NCI-H187 (cell line): ENCODE results near the gene IBA57.

Experiments
- DNase-seq, 2 experiments: peaks; one replicate each; lab custom pipeline; 2025; lab: John Stamatoyannopoulos, UW

The IBA57 gene

DNA sequence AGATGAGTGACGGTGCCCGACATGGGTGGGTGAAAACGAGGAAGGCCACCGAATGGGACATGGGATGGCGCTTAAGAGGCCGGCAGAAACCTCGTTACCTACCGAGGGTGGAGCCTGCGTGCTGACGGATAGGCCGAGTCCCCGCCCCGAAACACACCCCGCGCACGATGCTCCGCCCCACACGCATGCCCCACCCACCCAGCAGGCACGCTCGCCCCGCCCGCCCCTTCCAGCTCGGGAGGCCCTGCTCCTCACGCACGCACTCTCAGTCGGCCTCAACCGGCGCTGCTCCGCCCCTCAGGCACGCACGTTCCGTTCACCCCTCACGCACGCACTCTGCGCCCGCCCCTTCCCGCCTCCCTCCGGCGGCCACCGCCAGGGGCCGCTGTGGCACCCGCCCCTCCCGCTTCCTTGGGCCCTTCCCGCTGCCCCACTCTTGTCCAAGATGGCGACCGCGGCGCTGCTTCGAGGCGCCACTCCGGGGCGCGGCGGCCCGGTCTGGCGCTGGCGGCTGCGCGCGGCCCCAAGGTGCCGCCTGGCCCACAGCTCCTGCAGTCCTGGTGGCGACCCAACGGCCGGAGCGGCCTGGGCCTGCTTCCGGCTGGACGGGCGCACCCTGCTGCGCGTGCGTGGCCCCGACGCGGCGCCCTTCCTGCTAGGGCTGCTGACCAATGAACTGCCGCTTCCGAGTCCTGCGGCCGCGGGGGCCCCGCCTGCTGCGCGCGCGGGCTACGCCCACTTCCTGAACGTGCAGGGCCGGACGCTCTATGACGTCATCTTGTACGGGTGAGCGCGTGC lies at the start of gene IBA57:
Gene IBA57 (plus strand): TSS at position 433 of the 798 bp plus-strand sequence. CDS start 13 bp downstream, at position 446.
- peak; percentile 66 to 85 for DNase-seq

GRCh38 chr1:228117335-228117734 lies 48.3 kb upstream of the IBA57 start:
- DNase-seq: no peak

DNA sequence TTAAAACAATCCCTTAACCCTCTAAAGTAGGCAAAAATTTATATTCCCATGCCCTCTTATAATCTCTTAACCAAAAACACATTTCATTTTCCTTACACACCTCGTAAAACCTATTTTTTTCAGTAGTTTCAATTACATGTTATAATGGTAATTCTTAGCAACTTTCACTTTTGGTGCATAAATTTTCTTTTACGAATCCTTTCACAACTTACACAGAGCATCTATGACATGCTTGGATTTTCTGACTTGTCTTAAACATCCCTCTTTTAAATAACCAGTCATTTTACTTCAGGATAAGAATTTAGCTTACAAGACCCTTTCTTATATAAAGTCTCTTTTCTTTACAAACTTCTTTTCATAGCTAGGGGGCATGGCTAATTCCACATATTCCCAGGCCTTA lies 47.6 kb upstream of the IBA57 start:
- no peak for DNase-seq

GRCh38 chr1:228120351-228120750 lies 45.3 kb upstream of the IBA57 start:
- no peak for DNase-seq

DNA sequence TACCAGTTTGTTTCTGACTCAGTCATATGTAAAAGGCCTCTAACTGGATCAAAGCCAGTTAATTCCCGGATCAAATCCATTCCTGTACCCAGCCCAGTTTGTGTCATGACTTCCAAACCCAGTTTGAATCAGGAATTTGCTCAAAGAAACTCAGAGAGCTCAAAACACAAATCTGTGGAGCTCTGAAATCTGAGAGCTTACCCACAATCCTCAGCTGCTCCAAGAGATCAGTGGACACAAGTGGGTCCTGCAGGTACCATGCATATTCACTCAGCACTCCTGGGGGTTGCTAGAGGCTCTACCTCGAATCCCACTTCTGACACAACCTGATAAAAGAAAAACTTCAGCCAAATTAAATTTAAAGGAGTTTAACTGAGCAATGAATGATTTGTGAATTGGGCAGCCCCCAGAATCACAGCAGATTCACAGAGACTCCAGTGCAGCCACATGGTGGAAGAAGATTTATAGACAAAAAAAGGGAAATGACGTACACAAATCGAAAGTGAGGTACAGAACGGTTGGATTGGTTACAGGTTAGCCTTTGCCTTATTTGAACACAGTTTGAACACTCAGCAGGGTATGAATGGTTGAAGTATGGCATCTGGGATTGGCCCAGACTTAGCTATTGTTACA lies 44.6 kb upstream of the IBA57 start:
- no peak for DNase-seq

DNA sequence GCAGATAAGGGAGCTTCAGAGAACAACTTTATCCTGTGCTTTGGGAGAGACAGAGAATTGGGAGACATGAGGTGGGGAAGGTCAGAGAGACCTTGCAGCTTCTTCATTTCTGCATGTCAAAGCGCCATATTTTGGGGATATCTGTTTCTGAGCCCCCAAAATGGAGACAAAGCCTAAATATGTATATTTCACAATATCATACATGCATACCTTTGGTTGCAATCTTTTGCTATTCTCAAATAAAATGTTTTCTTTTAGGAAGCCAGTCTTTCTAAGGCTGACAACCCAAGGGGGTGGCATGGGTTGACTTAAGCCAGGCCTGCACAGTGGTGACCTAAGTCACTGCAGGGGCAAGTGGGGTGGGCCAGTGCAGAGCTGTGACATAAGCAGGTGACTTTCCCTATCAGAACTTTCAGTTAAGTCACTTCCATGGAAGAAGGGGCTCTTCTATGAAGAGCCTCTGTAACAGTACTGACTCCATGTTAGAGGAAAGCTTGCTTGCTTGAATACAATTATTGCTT lies 42.6 kb upstream of the IBA57 start:
- no peak for DNase-seq

DNA sequence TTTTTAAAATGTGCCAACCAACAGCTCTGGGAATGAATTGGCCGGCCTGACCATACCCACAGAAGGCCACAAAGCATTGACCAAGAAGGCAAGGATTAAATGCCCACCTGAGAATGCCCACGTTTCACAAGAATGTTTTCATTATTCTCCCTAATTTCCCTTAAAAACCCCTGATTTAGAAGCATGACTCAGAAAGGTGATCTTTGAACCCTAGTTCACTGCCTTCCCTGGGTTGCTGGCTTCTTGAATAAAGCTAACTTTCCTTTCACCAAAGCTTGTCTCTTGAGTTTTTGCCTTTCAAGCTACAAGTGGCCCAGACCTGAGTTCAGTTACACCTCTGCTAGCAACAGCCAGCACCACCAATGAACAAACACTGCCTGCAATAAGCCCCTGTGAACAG lies 42.1 kb upstream of the IBA57 start:
- no peak for DNase-seq

DNA sequence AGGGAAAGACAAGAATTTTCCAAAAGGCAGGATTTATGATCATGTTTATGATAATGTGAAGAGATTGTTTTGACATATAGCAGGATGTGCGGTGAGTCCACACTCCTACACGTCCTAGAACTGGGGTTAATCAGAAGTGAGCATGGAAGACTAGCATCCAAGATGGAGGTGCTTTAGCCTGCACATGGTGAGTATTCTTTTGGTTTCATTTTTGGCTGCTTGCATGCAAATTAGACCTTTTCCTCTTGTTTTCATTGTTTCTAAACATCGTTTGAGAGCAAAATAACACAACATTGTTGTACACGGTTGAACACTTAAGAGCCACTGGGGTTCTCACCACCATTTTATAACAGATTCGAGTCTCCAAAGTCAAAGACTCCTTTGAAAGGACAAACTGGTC lies 40.4 kb upstream of the IBA57 start:
- DNase-seq: no peak

DNA sequence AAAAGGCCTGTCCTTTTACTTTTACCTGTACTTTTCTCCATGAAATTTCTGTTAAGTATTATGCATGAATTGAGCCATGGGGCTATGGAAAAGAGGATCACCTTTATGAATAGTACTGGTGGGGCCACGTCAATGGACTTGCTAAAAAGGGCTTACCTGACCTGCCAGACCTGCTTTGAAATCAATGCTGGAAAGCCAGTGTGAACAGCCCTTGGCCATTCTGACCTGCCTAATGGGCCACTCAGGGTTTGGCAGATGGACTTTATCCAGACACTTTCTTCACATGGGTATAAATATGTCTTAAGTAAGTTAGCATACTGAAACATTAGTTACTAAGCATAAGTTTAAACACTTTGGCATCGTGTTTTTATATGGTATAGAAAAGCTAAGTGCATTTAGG lies 33.8 kb upstream of the IBA57 start:
- no peak for DNase-seq

DNA sequence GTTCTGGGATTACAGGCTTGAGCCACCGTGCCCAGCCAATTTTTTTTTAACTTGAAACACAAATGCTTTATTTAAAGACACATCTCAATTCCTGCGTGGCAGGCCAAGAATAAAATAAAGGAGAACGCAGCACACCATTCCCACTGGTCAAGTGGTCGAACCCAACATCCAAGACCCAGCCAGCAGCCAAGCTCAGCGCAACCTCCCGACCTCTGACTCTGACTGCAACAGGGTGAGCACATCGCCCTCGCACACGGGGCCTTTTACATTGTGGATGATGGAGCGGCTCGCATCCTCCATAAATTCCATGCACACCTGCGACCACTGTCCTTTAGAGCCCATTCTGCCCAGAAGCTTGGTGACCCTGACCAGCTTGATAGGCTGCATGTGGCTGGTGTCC lies 31.0 kb upstream of the IBA57 start:
- no peak for DNase-seq

DNA sequence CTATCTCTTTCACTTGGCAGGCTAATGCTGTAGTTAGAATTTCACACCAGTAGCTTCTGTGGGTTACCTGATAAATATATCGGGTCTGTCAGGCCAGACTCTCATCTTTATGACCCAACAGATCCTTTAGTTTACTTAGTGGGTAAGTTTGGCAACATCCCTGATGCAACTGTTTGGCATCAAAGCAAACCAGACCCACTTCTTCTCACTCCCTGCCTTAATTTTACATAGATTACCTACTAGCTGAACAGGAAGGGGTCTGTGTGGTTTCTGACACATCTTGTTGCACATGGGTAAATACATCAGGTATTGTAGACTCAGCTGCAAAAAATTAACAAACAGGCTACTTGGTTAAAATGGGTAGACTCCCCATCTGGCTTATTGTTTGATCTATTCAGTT lies 28.7 kb upstream of the IBA57 start:
- no peak for DNase-seq

- DNase-seq: no peak
Measured at GRCh38 chr1:228139406-228139930, 26.1 kb upstream of the IBA57 start.

- DNase-seq: peak; percentile 94 to 96
Measured at GRCh38 chr1:228139931-228140723, 25.5 kb upstream of the IBA57 start, which contains the start of gene GUK1. Gene GUK1, plus strand, starts transcription at chr1:228140279. Its CDS starts 24 bp downstream, at chr1:228140303.

- no peak for DNase-seq
Measured at GRCh38 chr1:228140724-228141225, 24.8 kb upstream of the IBA57 start.

GRCh38 chr1:228141226-228142044 lies 24.2 kb upstream of the IBA57 start:
- no peak for DNase-seq

DNA sequence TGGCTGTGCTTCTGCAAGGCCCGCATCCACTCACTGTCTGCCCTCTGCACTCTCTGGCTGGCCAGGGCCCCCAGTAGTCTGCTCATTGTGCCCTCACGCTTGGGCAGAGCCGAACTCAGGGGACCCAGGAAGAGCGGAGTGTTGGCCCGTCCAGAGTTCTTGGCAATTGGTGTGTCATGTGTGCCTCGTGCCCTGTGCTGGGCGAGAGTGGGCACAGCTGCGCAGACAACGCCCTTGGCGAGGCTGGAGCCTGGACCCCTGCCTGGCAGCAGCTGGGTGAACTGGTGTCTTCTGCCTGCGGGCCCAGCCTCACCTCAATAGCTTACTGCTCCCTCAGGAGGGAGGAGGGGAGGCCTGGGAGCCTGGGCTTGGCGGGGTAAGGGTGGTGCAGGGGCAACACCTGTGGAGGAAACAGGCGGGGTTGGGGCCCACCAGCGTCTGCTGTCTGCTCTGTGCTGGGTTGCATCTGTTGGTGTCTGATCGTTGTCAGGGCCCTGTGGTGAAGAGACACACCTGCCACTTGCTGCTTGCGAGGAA lies 23.4 kb upstream of the IBA57 start:
- DNase-seq: no peak

GRCh38 chr1:228142701-228143136 lies 22.9 kb upstream of the IBA57 start:
- DNase-seq: no peak

DNA sequence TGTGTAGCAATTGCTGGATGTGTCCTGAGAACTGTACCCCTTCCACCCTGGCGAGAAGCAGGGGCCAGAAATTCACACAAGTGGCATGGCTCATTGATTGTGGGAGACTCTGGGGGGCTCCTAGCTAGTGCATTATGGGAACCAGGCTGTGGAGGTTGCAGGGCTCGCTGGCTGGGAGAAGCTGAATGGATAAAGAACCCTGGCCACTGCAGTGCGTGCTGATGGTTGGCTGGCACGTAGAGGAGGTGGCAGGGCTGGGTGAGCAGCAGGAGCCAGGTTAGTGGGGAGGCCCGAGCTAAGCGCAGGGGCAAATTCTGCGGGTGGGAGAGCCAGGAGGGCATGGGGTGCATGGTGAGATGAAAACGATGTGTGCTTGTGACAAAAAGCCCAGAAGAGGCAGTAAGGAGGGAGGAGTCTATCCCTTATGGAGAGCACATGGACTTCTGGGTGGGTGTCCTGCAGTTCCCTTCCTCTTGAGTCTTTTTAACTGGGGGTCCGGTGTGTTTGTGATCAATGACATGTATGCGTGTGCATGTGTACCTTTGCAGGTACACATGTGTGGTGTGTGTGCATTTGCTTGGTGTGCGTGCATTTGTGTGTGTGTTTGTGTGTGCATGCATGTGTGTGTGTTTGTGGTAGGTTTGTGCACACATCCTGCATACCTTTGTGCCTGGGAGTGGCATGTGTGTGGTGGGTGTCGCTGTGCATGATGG lies 22.0 kb upstream of the IBA57 start:
- DNase-seq: no peak

DNA sequence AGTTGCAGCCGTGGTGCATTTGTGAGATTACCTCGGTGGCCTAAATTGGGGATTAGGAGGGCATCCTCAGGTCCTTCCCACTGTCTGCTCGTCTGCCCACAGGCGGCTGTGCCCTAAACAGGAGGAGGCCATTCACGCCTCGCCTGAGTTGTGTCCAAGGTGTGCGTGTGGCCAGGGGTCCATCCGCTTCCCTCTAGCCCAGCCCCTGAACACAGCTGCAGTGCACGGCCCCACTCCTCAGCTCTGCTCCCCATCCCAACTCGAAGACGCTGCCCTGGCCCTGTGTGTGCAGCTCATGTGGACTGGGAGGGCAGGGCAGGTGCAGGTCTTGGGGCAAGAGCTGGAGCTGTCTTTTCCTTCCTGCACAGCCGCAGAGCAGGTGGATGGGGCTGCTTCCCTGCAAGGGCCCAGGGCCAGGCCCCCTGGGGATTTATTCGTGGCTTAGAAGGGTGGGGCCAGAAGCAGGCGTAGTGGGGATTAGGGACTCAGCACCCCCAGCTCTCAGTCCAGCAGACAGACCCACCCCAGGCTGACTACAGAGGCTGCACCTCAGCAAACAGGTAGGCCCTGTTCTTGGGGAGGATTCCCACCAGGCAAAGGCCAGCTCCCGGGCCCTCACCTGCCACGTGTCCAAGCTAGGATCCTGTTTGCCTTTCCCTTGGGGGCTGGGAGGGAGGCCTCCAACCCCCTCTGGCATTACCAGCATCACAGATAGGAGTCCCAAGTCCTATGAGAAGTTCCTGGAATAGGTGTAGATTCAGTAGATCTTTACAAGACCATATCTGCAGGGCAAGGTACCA lies 21.2 kb upstream of the IBA57 start:
- DNase-seq: no peak
